Measurements from ENCODE around the gene IL17RC. TPM values are rescaled to one million over a fixed set of nuclear protein-coding genes. Genes with fewer than 3 reads are reported as not detected.

Gene IL17RC
- total RNA-seq, 1 experiment from 2014 or later: 17.6 TPM

DNA sequence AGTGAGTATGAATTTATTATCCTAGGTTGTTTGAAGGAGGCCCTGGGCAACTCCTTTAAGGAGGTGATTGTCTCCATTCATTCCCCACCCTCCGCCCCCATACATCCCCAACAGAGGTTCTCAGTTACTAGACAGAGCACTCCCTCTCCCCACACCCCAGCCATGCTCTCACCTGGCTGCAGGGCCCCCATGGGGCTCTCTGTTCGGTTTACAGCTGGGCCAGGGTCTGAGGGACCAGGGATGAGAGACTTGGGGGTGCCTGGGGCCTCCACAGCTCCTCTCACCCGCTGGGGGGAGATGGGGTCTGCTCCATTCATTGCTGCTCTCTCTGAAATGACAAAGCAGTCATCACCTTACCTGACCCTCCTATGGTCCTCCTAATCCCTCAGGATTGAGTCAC is 31.7 kb downstream of the IL17RC start:
- no peak for DNase-seq (ENCODE audit: low read depth, low spot score)
- H3K79me2 ChIP-seq (ENCODE audit: insufficient read depth, low read length): peaks cover 6% of the 10 kb centered on the region; the same call in 1 of the 2 replicates
- no peak overlapping the region for H2AFZ ChIP-seq (ENCODE audit: low read depth, low read length, poor library complexity, severe bottlenecking)
- no peaks in the 10 kb centered on the region for H4K20me1 ChIP-seq (ENCODE audit: insufficient read depth)
- ATAC-seq: no peak
- no peaks in the 10 kb centered on the region for H3K27me3 ChIP-seq (ENCODE audit: insufficient read depth, low read length)
- H3K4me3 ChIP-seq (replicated peaks in 1 of 2; ENCODE audit: low read depth in 1 of 2, low read length in 2 of 2): no peak overlapping the region
- no peak overlapping the region for H3K27ac ChIP-seq (ENCODE audit: low read depth, low read length)
- intact Hi-C loops (cut with micrococcal nuclease): loop anchor here (5.0 to 10.0 kb wide), 3 partner anchors 231 to 446 kb away; no protein-coding TSS in a partner anchor
- H3K36me3 ChIP-seq (ENCODE audit: control insufficient read depth in 1 of 2, insufficient read depth in 2 of 2, low read length in 2 of 2): peaks cover 0 to 6% of the 10 kb centered on the region in 2 experiments; a peak in 1 of 4 replicates
- H3K9me3 ChIP-seq (ENCODE audit: control insufficient read depth in 1 of 2, insufficient read depth in 1 of 2, low read depth in 1 of 2, low read length in 2 of 2): no peaks in the 10 kb centered on the region
- ChIA-PET CTCF (no interaction called here), RAD21 (ENCODE audit: low non-redundant PET in 1 of 2, low total read pairs in 2 of 2, uncharacterized antibody in 2 of 2, unreplicated experiment in 2 of 2) (no interaction called here), POLR2A (no interaction called here)
- peaks cover 7 to 28% of the 10 kb centered on the region in 2 experiments; a peak in 3 of 4 replicates for H3K4me1 ChIP-seq (ENCODE audit: control insufficient read depth in 1 of 2, insufficient read depth in 2 of 2, low read length in 2 of 2)
- H3K9me2 ChIP-seq (ENCODE audit: insufficient read depth): no peaks in the 10 kb centered on the region
- BruUV-seq (replicated peaks): no TSS peak
- no peak overlapping the region for H3K9ac ChIP-seq (ENCODE audit: low read length)
- no peak for TF ChIP-seq EZH2phosphoT487 (IDR thresholded peaks at IDR 0.05; ENCODE audit: borderline replicate concordance)
- peak overlapping the region; percentile 94; the same call in 1 of the 2 replicates for H3K4me2 ChIP-seq (ENCODE audit: low read length)

DNA sequence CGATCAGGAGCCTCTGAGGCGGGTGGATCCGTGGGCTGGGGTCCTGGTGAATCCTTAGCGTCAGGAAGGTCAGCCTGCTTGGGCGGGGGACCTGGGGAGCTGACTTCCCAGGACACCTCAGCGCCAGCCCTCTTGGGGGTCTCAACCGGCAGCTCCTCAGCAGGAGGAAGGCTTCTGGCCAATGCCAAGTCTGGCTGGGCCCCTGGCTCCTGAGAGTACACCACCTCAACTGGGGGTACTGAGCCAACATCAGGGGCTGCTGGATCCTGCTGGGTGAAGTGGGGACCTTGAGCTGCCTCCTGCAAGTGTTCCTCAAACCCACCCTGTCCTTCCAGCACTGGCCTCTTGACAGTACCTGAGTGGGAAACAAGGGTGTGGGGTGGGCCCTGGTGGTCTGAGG is 32.2 kb downstream of the IL17RC start:
- Histone ChIP-seq H3K79me2 (ENCODE audit: insufficient read depth, low read length) (peaks cover 6% of the 10 kb centered on the region; the same call in 1 of the 2 replicates), H3K27me3 (ENCODE audit: insufficient read depth, low read length) (no peaks in the 10 kb centered on the region), H3K9me3 (ENCODE audit: control insufficient read depth in 1 of 2, insufficient read depth in 1 of 2, low read depth in 1 of 2, low read length in 2 of 2) (no peaks in the 10 kb centered on the region), H3K9ac (ENCODE audit: low read length) (no peak overlapping the region), H3K27ac (ENCODE audit: low read depth, low read length) (no peak overlapping the region), H3K9me2 (ENCODE audit: insufficient read depth) (no peaks in the 10 kb centered on the region), H3K36me3 (ENCODE audit: control insufficient read depth in 1 of 2, insufficient read depth in 2 of 2, low read length in 2 of 2) (peaks cover 0 to 6% of the 10 kb centered on the region in 2 experiments; a peak in 1 of 4 replicates), H4K20me1 (ENCODE audit: insufficient read depth) (no peaks in the 10 kb centered on the region), H3K4me3 (replicated peaks in 1 of 2; ENCODE audit: low read depth in 1 of 2, low read length in 2 of 2) (no peak overlapping the region), H3K4me2 (ENCODE audit: low read length) (no peak overlapping the region), H3K4me1 (ENCODE audit: control insufficient read depth in 1 of 2, insufficient read depth in 2 of 2, low read length in 2 of 2) (peaks cover 7 to 28% of the 10 kb centered on the region in 2 experiments; a peak in 3 of 4 replicates), H2AFZ (ENCODE audit: low read depth, low read length, poor library complexity, severe bottlenecking) (no peak overlapping the region)
- no TSS peak for BruUV-seq (replicated peaks)
- ChIA-PET POLR2A (no interaction called here), CTCF (no interaction called here), RAD21 (ENCODE audit: low non-redundant PET in 1 of 2, low total read pairs in 2 of 2, uncharacterized antibody in 2 of 2, unreplicated experiment in 2 of 2) (no interaction called here)
- DNase-seq (ENCODE audit: low read depth, low spot score) (no peak), ATAC-seq (no peak)
- intact Hi-C loops (cut with micrococcal nuclease): loop anchor here (5.0 to 10.0 kb wide), 3 partner anchors 232 to 447 kb away; no protein-coding TSS in a partner anchor
- TF ChIP-seq EZH2 (IDR thresholded peaks at IDR 0.05) (no peak), TCF7L2 (IDR thresholded peaks at IDR 0.05; ENCODE audit: borderline replicate concordance, extremely low read depth, insufficient read depth, insufficient read length) (no peak), POLR2A (IDR thresholded peaks at IDR 0.05; ENCODE audit: borderline replicate concordance, extremely low read depth, insufficient read depth, insufficient read length) (no peak), YY1 (IDR thresholded peaks at IDR 0.05; ENCODE audit: extremely low read depth, insufficient replicate concordance, low read depth, low read length) (no peak), FOSL1 (IDR thresholded peaks at IDR 0.05; ENCODE audit: low read depth) (no peak), SP1 (IDR thresholded peaks at IDR 0.05; ENCODE audit: low read depth) (no peak), CEBPB (IDR thresholded peaks at IDR 0.05; ENCODE audit: low read depth) (no peak), SRF (IDR thresholded peaks at IDR 0.05; ENCODE audit: low read depth) (no peak)
- TF ChIP-seq, protein P1, sequence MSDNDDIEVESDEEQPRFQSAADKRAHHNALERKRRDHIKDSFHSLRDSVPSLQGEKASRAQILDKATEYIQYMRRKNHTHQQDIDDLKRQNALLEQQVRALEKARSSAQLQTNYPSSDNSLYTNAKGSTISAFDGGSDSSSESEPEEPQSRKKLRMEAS (IDR thresholded peaks at IDR 0.05): no peak
- TF ChIP-seq, protein P2, sequence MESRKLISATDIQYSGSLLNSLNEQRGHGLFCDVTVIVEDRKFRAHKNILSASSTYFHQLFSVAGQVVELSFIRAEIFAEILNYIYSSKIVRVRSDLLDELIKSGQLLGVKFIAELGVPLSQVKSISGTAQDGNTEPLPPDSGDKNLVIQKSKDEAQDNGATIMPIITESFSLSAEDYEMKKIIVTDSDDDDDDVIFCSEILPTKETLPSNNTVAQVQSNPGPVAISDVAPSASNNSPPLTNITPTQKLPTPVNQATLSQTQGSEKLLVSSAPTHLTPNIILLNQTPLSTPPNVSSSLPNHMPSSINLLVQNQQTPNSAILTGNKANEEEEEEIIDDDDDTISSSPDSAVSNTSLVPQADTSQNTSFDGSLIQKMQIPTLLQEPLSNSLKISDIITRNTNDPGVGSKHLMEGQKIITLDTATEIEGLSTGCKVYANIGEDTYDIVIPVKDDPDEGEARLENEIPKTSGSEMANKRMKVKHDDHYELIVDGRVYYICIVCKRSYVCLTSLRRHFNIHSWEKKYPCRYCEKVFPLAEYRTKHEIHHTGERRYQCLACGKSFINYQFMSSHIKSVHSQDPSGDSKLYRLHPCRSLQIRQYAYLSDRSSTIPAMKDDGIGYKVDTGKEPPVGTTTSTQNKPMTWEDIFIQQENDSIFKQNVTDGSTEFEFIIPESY (IDR thresholded peaks at IDR 0.05; ENCODE audit: extremely low read depth, insufficient replicate concordance, low read length): no peak
